ENCODE data around the gene FOLR1. TPM values are rescaled to one million over a fixed set of nuclear protein-coding genes. Genes with fewer than 3 reads are reported as not detected.

The FOLR1 gene
- total RNA-seq, 1 experiment from 2014 or later, result 4.8 TPM

GRCh38 chr11:72245263-72245816 lies 53.4 kb downstream of the FOLR1 start:
- RAD21 ChIA-PET (ENCODE audit: low non-redundant PET in 1 of 2, low total read pairs in 2 of 2, uncharacterized antibody in 2 of 2, unreplicated experiment in 2 of 2), result no interaction called here
- ATAC-seq, result no peak
- no peaks in the 10 kb centered on the region; a peak in 1 of 4 replicates for H3K4me1 ChIP-seq (ENCODE audit: control insufficient read depth in 1 of 2, insufficient read depth in 2 of 2, low read length in 2 of 2)
- no peak for DNase-seq (ENCODE audit: low read depth, low spot score)
- POLR2A ChIA-PET, result no interaction called here
- H4K20me1 ChIP-seq (ENCODE audit: insufficient read depth), result no peaks in the 10 kb centered on the region
- intact Hi-C loops (cut with micrococcal nuclease), result no loop called here
- CTCF ChIA-PET, result no interaction called here
- no TSS peak for BruUV-seq (replicated peaks)
- no peak overlapping the region for H3K4me3 ChIP-seq (replicated peaks in 1 of 2; ENCODE audit: low read depth in 1 of 2, low read length in 2 of 2)
- H3K9ac ChIP-seq (ENCODE audit: low read length), result no peak overlapping the region
- no peak for TF ChIP-seq EZH2 (IDR thresholded peaks at IDR 0.05)
- TF ChIP-seq JUND (IDR thresholded peaks at IDR 0.05), result no peak
- no peak for TF ChIP-seq YY1 (IDR thresholded peaks at IDR 0.05; ENCODE audit: extremely low read depth, insufficient replicate concordance, low read depth, low read length)
- no peak for TF ChIP-seq ZBTB33 (IDR thresholded peaks at IDR 0.05; ENCODE audit: extremely low read depth, insufficient replicate concordance, low read length)
- no peak for TF ChIP-seq SIN3A (IDR thresholded peaks at IDR 0.05; ENCODE audit: low read depth)
- no peak for TF ChIP-seq TCF7L2 (IDR thresholded peaks at IDR 0.05; ENCODE audit: borderline replicate concordance, extremely low read depth, insufficient read depth, insufficient read length)
- no peak for TF ChIP-seq ZFX (IDR thresholded peaks at IDR 0.05)
- no peak for TF ChIP-seq CBX3 (IDR thresholded peaks at IDR 0.05; ENCODE audit: low read depth)
- no peak for TF ChIP-seq ELF1 (IDR thresholded peaks at IDR 0.05; ENCODE audit: borderline replicate concordance, low read depth)
- H3K27ac ChIP-seq (ENCODE audit: low read depth, low read length), result no peak overlapping the region
- H3K36me3 ChIP-seq (ENCODE audit: control insufficient read depth in 1 of 2, insufficient read depth in 2 of 2, low read length in 2 of 2), result no peaks in the 10 kb centered on the region
- H3K79me2 ChIP-seq (ENCODE audit: insufficient read depth, low read length), result no peaks in the 10 kb centered on the region
- no peak overlapping the region for H2AFZ ChIP-seq (ENCODE audit: low read depth, low read length, poor library complexity, severe bottlenecking)
- H3K9me2 ChIP-seq (ENCODE audit: insufficient read depth), result no peaks in the 10 kb centered on the region
- no peak overlapping the region for H3K4me2 ChIP-seq (ENCODE audit: low read length)
- H3K27me3 ChIP-seq (ENCODE audit: insufficient read depth, low read length), result no peaks in the 10 kb centered on the region
- H3K9me3 ChIP-seq (ENCODE audit: control insufficient read depth in 1 of 2, insufficient read depth in 1 of 2, low read depth in 1 of 2, low read length in 2 of 2), result no peaks in the 10 kb centered on the region

Other genes starting within 250 kb of the FOLR1 start
- 9.8 TPM for gene IL18BP, start 193.2 kb upstream of the FOLR1 start, total RNA-seq (2021; ENCODE audit: unreplicated experiment)
- 133 TPM for gene NUMA1, start 111.6 kb upstream of the FOLR1 start, total RNA-seq (2021; ENCODE audit: unreplicated experiment)
- 10.8 TPM for gene LRRC51, start 111.3 kb upstream of the FOLR1 start, total RNA-seq (2021; ENCODE audit: unreplicated experiment)
- gene LAMTOR1, start 88.8 kb upstream of the FOLR1 start, total RNA-seq (2021; ENCODE audit: unreplicated experiment), result 63.9 TPM
- not detected for gene TOMT, start 86.2 kb upstream of the FOLR1 start, total RNA-seq (2021; ENCODE audit: unreplicated experiment)
- 65.6 TPM for gene ANAPC15, start 79.4 kb upstream of the FOLR1 start, total RNA-seq (2021; ENCODE audit: unreplicated experiment)
- not detected for gene FOLR3, start 56.4 kb upstream of the FOLR1 start, total RNA-seq (2021; ENCODE audit: unreplicated experiment)
- gene FOLR2, start 24.7 kb downstream of the FOLR1 start, total RNA-seq (2021; ENCODE audit: unreplicated experiment), result not detected
- gene INPPL1, start 32.6 kb downstream of the FOLR1 start, total RNA-seq (2021; ENCODE audit: unreplicated experiment), result 132 TPM
- gene PHOX2A, start 52.0 kb downstream of the FOLR1 start, total RNA-seq (2021; ENCODE audit: unreplicated experiment), result not detected
- gene CLPB, start 242.4 kb downstream of the FOLR1 start, total RNA-seq (2021; ENCODE audit: unreplicated experiment), result 38.5 TPM

Data from HCT116 (cell line).